Activated CD4-positive, alpha-beta T cell treated with anti-CD3 and anti-CD28 coated beads, Interleukin-2, amount 10 ng/mL, durations not matched to agents 7 days and 5 days (primary cell): ENCODE data around the gene SETD7. TPM values are rescaled to one million over a fixed set of nuclear protein-coding genes. Genes with fewer than 3 reads are reported as not detected.

Experiments
- CTCF ChIA-PET: fragments of 350-600 bp; sonication (Branson Sonifier 250); formaldehyde crosslinking; loops from one replicate; lab custom pipeline; 2021; ENCODE audit warnings: antibody characterized with exemption; lab: Charles Lee
- POLR2A ChIA-PET: fragments of 350-600 bp; sonication (Branson Sonifier 250); formaldehyde crosslinking; loops from one replicate; lab custom pipeline; 2021; ENCODE audit warnings: antibody characterized with exemption; lab: Charles Lee
- DNase-seq: peaks from one replicate; pipeline ENCODE4 v3.0.0-alpha.2; 2020
- H3K27ac Mint-ChIP-seq: one replicate; pipeline ENCODE4 v1.8.0; 2021; ENCODE audit warnings: mild to moderate bottlenecking, moderate library complexity, mixed read lengths
- H3K27me3 Mint-ChIP-seq: one replicate; pipeline ENCODE4 v1.8.0; 2021; ENCODE audit warnings: mixed read lengths
- H3K36me3 Mint-ChIP-seq: one replicate; pipeline ENCODE4 v1.8.0; 2021; ENCODE audit warnings: low read depth, mixed read lengths
- H3K4me1 Mint-ChIP-seq: one replicate; pipeline ENCODE4 v1.8.0; 2021; ENCODE audit warnings: mixed read lengths
- H3K4me3 Mint-ChIP-seq: one replicate; pipeline ENCODE4 v1.8.0; 2021; ENCODE audit warnings: mild to moderate bottlenecking, moderate library complexity, mixed read lengths
- H3K9me3 Mint-ChIP-seq: one replicate; pipeline ENCODE4 v1.8.0; 2021; ENCODE audit warnings: mixed read lengths
- total RNA-seq, 2 experiments: library from RNA; stranded (reverse); gene quantifications; one replicate each; pipeline ENCODE4 v1.2.3, GENCODE V29; 2021

The SETD7 gene
- total RNA-seq, 2 experiments from 2014 or later = 5.8 to 6.7 TPM

DNA sequence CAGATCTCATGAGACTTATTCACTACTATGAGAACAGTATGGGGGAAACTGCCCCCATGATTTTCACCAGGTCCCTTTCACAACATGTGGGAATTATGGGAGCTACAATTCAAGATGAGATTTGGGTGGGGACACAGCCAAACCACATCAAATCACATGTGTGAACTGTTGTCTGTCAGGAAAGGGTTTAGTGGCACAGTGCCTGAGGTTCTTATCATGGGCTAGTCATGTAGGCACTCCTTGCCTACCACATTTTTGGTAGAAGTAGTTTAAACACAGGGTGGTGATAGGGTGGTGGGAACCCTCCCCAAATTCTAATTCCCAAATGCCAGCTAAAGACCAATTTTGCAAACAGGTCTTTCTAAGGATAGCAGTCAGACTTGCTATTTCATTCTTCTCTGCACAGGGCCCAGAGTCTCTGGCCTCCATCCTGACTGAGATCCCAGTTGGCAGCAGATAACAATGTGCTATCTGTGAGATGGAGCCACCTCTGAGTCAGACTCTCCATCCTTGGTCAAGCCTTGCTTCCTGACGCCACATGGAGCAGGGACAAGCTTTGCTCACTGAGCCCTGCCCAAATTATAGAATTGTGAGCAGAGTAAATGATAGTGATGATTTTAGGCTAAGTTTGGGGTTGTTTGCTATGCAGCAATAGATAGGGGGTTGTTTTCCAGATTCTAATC lies 33.5 kb upstream of the SETD7 start:
- Mint-ChIP-seq H3K4me1 (no peaks in the 10 kb centered on the region), H3K36me3 (no peaks in the 10 kb centered on the region), H3K4me3 (no peak overlapping the region), H3K9me3 (no peaks in the 10 kb centered on the region), H3K27me3 (peaks cover 10% of the 10 kb centered on the region), H3K27ac (no peak overlapping the region)
- no peak for DNase-seq
- POLR2A ChIA-PET = no interaction called here
- CTCF ChIA-PET = no interaction called here

DNA sequence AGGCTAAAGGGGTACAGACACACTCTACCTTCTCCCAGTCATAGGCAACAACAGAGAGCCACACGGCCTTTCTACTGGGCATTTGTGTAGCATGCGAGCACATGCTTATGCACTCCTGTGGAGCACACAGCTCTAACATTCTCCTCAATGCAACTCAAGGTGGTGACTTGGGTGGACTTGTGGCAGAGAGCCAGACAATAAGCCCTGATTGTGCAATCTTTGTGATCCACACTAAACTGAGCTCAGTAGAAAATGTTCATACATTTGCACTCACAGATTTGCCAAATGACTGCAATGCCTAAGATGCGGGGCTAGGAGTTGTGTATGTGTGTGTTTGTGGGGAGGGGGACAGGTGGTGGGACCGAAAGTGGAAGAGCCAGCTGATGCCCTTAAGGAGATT lies 31.4 kb upstream of the SETD7 start:
- peaks cover under 1% of the 10 kb centered on the region for H3K27me3 Mint-ChIP-seq
- CTCF ChIA-PET = no interaction called here
- H3K4me3 Mint-ChIP-seq = no peak overlapping the region
- no peak overlapping the region for H3K27ac Mint-ChIP-seq
- DNase-seq = no peak
- no peaks in the 10 kb centered on the region for H3K9me3 Mint-ChIP-seq
- no peaks in the 10 kb centered on the region for H3K36me3 Mint-ChIP-seq
- POLR2A ChIA-PET = no interaction called here
- H3K4me1 Mint-ChIP-seq = no peaks in the 10 kb centered on the region

DNA sequence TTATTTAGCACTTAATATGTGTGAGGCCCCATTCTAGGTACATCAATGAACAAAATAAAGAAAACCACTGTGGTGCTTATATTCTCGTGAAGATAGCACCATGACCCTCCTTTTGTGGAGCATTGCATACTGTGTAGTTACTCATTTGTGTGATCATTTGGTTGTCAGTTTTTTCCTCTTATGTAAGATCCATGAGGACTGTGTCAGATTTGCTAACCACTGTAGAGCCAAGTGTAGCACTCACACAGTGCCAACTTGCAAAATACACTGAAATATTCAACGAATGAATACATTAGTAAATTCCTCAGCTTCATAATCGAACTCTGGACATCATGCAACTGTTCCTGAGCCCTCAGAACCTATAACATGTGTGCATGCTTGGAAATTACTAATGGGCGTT lies 29.5 kb upstream of the SETD7 start:
- H3K27ac Mint-ChIP-seq = no peak overlapping the region
- POLR2A ChIA-PET = no interaction called here
- no peak for DNase-seq
- CTCF ChIA-PET = interaction anchor here (1.3 kb wide), 1 partner anchor 9 kb away, joined by 4 read pairs; no protein-coding TSS in a partner anchor
- no peaks in the 10 kb centered on the region for H3K36me3 Mint-ChIP-seq
- no peaks in the 10 kb centered on the region for H3K9me3 Mint-ChIP-seq
- no peaks in the 10 kb centered on the region for H3K4me1 Mint-ChIP-seq
- H3K4me3 Mint-ChIP-seq = no peak overlapping the region
- H3K27me3 Mint-ChIP-seq = no peaks in the 10 kb centered on the region

GRCh38 chr4:139584784-139585183 lies 28.8 kb upstream of the SETD7 start:
- Mint-ChIP-seq H3K36me3 (no peaks in the 10 kb centered on the region), H3K4me1 (no peaks in the 10 kb centered on the region), H3K27me3 (no peaks in the 10 kb centered on the region), H3K9me3 (no peaks in the 10 kb centered on the region), H3K27ac (no peak overlapping the region), H3K4me3 (no peak overlapping the region)
- ChIA-PET CTCF (interaction anchor here (0.6 kb wide), 2 partner anchors 764 to 790 kb away, joined by 3 read pairs; no protein-coding TSS in a partner anchor), POLR2A (no interaction called here)
- DNase-seq = no peak

DNA sequence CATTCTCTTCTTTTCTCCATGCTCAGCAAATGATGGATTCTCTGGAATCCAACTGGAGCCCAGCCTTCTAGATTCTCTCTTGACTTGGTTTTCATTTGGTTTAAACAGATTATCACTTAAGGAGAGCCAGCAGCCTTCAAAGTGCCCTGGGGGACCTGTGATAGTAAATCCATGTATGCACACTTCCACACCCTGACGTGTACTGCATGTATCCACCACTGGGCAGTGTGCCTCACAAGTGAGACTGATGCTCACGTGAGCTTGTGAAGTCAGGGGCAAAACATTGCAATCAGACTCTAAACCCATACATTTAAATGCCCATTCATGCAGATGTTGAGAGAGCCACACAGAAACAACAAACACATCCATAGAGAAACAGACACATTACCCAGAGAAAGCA lies 28.0 kb upstream of the SETD7 start:
- Mint-ChIP-seq H3K27ac (no peak overlapping the region), H3K9me3 (no peaks in the 10 kb centered on the region), H3K4me3 (no peak overlapping the region)

GRCh38 chr4:139582044-139582443 lies 26.0 kb upstream of the SETD7 start:
- no peaks in the 10 kb centered on the region for H3K36me3 Mint-ChIP-seq
- no peaks in the 10 kb centered on the region for H3K9me3 Mint-ChIP-seq
- DNase-seq = no peak
- no peaks in the 10 kb centered on the region for H3K4me1 Mint-ChIP-seq
- H3K27me3 Mint-ChIP-seq = no peaks in the 10 kb centered on the region
- CTCF ChIA-PET = no interaction called here
- no peak overlapping the region for H3K4me3 Mint-ChIP-seq
- no peak overlapping the region for H3K27ac Mint-ChIP-seq
- POLR2A ChIA-PET = no interaction called here

More for the DNA sequence above, 28.0 kb upstream of the SETD7 start:
- DNase-seq = no peak
- CTCF ChIA-PET = no interaction called here
- Mint-ChIP-seq H3K27me3 (no peaks in the 10 kb centered on the region), H3K36me3 (no peaks in the 10 kb centered on the region), H3K4me1 (no peaks in the 10 kb centered on the region)
- POLR2A ChIA-PET = no interaction called here

DNA sequence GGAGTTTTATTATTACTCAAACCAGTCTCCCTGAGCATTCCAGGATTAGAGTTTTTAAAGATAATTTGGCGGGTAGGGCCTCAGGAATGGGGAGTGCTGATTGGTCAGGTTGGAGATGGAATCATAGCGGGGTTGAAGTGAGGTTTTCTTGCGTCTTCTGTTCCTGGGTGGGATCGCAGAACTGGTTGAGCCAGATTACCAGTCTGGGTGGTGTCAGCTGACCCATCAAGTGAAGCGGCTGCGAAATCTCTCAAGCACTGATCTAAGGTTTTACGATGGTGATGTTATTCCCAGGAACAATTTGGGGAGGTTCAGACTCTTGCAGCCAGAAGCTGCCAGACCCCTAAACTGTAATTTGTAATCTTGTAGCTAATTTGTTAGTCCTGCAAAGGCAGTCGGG lies 25.1 kb upstream of the SETD7 start:
- H3K9me3 Mint-ChIP-seq = no peaks in the 10 kb centered on the region
- H3K27me3 Mint-ChIP-seq = no peaks in the 10 kb centered on the region
- ChIA-PET POLR2A (no interaction called here), CTCF (no interaction called here)
- H3K36me3 Mint-ChIP-seq = no peaks in the 10 kb centered on the region
- no peak for DNase-seq
- no peak overlapping the region for H3K27ac Mint-ChIP-seq
- H3K4me1 Mint-ChIP-seq = no peaks in the 10 kb centered on the region
- no peak overlapping the region for H3K4me3 Mint-ChIP-seq

DNA sequence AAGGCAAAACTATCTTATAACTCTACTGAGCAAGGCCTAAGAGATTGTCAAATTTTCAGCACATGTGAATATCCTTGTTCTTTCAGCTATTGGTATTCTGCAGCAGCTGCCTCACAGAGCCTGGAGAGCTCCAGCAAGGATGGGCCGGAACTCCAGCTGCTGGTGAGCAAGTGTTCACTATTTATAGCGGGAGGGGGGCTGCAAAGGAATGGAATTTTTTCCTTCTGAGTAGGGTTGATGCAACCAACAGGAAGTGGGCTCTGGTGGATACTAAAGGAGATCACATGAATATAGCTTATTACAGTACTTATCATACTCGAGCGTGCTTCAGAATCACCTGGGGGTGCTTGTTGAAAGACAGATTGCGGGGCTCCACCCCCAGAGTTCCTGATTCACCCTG lies 20.2 kb upstream of the SETD7 start:
- POLR2A ChIA-PET = no interaction called here
- no peak for DNase-seq
- Mint-ChIP-seq H3K36me3 (no peaks in the 10 kb centered on the region), H3K4me3 (no peak overlapping the region), H3K4me1 (no peaks in the 10 kb centered on the region), H3K27me3 (peaks cover 3% of the 10 kb centered on the region), H3K27ac (no peak overlapping the region), H3K9me3 (no peaks in the 10 kb centered on the region)
- CTCF ChIA-PET = interaction anchor here (0.9 kb wide), 1 partner anchor 10 kb away, joined by 4 read pairs; no protein-coding TSS in a partner anchor

- no peaks in the 10 kb centered on the region for H3K36me3 Mint-ChIP-seq
- ChIA-PET POLR2A (no interaction called here), CTCF (no interaction called here)
- H3K9me3 Mint-ChIP-seq = no peaks in the 10 kb centered on the region
- H3K27ac Mint-ChIP-seq = no peak overlapping the region
- H3K4me3 Mint-ChIP-seq = no peak overlapping the region
- no peak for DNase-seq
- peaks cover 3% of the 10 kb centered on the region for H3K27me3 Mint-ChIP-seq
- H3K4me1 Mint-ChIP-seq = no peaks in the 10 kb centered on the region
Observed at GRCh38 chr4:139575072-139575471, 19.1 kb upstream of the SETD7 start.

- Mint-ChIP-seq H3K4me1 (no peaks in the 10 kb centered on the region), H3K27ac (no peak overlapping the region), H3K9me3 (no peaks in the 10 kb centered on the region), H3K36me3 (no peaks in the 10 kb centered on the region), H3K27me3 (peaks cover 3% of the 10 kb centered on the region), H3K4me3 (no peak overlapping the region)
- CTCF ChIA-PET = no interaction called here
- POLR2A ChIA-PET = no interaction called here
- DNase-seq = no peak
Observed at GRCh38 chr4:139574641-139575040, 18.6 kb upstream of the SETD7 start.

DNA sequence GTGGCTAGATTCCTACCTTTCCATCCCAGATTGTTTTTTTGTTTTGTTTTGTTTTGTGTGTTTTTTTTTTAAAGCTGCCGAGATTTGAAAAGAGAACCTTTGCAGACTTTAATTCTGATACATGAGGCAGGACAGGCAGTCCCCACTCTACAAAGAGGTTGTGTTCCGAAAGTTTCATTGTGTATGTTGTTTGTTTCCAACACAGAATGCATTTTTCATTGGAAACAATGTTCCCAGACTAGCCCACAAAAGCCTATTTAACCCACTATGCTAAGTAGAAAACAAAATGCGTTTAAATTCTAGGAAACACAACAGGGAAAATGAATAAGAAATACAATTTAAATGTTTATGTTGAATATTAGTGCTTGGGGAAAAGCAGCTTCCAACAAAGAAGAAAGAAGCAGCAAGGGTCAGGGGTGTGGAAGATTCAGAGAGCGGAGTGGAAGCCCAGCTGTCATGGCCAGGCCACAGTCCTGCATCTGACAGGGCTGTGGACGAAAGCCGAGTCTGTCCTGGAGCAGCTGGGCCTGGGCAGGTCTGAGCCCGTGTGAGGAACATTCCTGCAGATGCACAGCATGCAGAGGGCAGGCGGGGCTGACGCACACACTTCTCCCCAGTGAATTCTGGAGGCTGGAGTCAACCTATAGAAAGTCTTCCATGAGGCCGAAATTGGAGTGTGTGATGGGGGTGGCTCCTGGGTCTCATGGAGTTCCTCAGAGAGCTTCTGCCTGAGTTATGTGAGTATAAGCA lies 12.4 kb upstream of the SETD7 start:
- ChIA-PET POLR2A (interaction anchor here (0.7 kb wide), 1 partner anchor 692 kb away, joined by 6 read pairs; no protein-coding TSS in a partner anchor), CTCF (interaction anchor here (1.0 to 2.5 kb wide), 2 partner anchors 12 to 54 kb away, joined by 3 to 7 read pairs; partner anchors contain the start of gene SETD7)
- no peak for DNase-seq
- Mint-ChIP-seq H3K27ac (no peak overlapping the region), H3K36me3 (no peaks in the 10 kb centered on the region), H3K27me3 (no peaks in the 10 kb centered on the region), H3K4me1 (no peaks in the 10 kb centered on the region), H3K4me3 (no peak overlapping the region), H3K9me3 (no peaks in the 10 kb centered on the region)

- Mint-ChIP-seq H3K4me1 (no peaks in the 10 kb centered on the region), H3K9me3 (no peaks in the 10 kb centered on the region), H3K4me3 (no peak overlapping the region), H3K27ac (no peak overlapping the region), H3K36me3 (no peaks in the 10 kb centered on the region), H3K27me3 (no peaks in the 10 kb centered on the region)
- DNase-seq = no peak
- ChIA-PET POLR2A (interaction anchor here (0.7 kb wide), 1 partner anchor 693 kb away, joined by 6 read pairs; no protein-coding TSS in a partner anchor), CTCF (interaction anchor here (1.0 kb wide), 1 partner anchor 55 kb away, joined by 3 read pairs; no protein-coding TSS in a partner anchor)
Observed at GRCh38 chr4:139567159-139567870, 11.3 kb upstream of the SETD7 start.

DNA sequence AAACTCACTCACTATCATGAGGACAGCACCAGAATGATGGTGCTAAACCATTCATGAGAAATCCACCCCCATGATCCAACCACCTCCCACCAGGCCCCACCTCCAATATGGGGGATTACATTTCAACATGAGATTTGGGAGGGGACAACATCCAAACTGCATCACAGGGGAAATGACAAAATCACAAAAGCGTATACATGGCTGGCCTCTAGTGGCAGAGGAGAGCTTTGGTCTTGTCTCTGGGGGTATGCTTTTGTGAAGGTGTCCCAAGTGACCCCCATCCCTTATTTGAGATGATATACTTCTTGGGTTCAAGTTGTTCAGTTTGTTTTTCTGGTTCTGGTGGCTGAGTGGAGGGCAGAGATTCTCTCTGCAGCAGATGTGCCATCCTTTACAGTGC lies 8.5 kb upstream of the SETD7 start:
- peaks cover 15% of the 10 kb centered on the region for H3K4me1 Mint-ChIP-seq
- DNase-seq = no peak
- H3K27me3 Mint-ChIP-seq = no peaks in the 10 kb centered on the region
- CTCF ChIA-PET = interaction anchor here (0.6 kb wide), 1 partner anchor 491 kb away, joined by 3 read pairs; no protein-coding TSS in a partner anchor
- no peaks in the 10 kb centered on the region for H3K36me3 Mint-ChIP-seq
- no peak overlapping the region for H3K27ac Mint-ChIP-seq
- no peaks in the 10 kb centered on the region for H3K9me3 Mint-ChIP-seq
- POLR2A ChIA-PET = no interaction called here
- no peak overlapping the region for H3K4me3 Mint-ChIP-seq
